Left hindlimb (tissue), 1 donor: ENCODE results near the gene SIK2.

Source experiments
- DNase-seq: peaks from one replicate; pipeline ENCODE4 v3.0.0-alpha.2; 2018

SIK2 gene

GRCh38 chr11:111582881-111583280 lies 19.4 kb upstream of the SIK2 start:
- DNase-seq: no peak

GRCh38 chr11:111585371-111585770 lies 16.9 kb upstream of the SIK2 start:
- DNase-seq: no peak

GRCh38 chr11:111586388-111586831 lies 15.8 kb upstream of the SIK2 start:
- DNase-seq: no peak

GRCh38 chr11:111589114-111589513 lies 13.1 kb upstream of the SIK2 start:
- no peak for DNase-seq

DNA sequence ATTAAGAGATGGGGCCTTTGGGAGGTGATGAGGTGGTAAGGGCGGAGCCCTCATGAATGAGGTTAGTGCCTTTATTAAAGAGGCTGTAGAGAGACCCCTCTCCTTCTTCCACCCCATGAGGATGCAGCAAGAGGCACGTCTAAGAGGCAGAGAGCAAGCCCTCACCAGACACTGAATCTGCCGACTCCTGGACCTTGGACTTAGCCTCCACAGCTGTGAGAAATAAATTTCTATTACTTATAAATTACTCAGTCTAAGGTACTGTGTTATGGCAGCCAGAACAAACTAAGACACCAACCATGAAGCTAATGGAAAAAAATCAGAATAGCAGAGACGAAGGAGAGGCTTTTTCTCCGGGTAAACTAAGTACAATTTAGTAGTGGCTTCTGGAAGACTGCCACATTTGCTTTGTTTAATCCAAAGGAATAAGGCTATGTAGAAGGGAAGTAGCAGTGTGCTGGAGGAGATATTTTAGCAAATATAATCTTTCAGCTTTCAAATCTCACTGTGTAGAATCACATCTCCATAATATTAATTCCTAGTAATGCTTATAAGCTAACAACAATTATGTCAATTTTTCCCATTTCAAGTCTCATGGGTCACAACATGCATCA lies 12.3 kb upstream of the SIK2 start:
- no peak for DNase-seq

GRCh38 chr11:111591187-111591960 lies 10.9 kb upstream of the SIK2 start:
- no peak for DNase-seq

- no peak for DNase-seq
Observed at GRCh38 chr11:111592491-111592890, 9.8 kb upstream of the SIK2 start.

DNA sequence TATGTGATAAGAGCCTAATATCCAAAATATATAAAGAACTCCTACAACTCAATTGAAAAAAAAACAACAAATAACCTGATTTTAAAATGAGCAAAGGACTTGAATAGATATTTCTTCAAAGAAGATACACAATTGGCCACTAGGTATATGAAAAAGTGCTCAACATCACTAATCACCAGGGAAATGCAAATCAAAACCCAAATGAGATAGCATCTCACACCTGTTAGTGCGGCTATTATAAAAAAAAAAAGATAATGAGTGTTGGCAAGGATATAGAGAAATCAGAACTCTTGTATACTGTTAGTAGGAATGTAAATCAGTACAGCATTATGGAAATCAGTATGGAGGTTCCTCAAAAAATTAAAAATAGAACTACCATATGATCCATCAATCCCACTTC lies 5.9 kb upstream of the SIK2 start:
- DNase-seq: no peak

GRCh38 chr11:111598148-111598547 lies 4.1 kb upstream of the SIK2 start:
- no peak for DNase-seq

- DNase-seq: peak; percentile 77
Observed at GRCh38 chr11:111598559-111598958, 3.7 kb upstream of the SIK2 start.

DNA sequence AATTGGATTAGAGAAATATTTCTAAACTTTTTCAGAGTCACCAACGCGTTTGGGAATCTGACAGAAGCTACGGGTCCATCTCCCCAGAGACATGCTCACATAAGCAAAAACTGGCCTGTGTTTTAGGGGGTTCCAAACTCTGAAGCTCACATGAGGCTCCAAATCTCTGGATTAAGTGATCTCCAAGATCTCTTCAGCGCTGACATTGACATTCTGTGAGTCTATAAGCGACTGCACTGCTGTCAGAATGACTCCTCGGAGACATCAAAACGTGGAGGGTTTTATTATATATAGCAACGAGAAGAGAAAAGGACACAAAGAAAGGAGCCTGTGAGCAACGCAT lies 642 bp upstream of the SIK2 start:
- DNase-seq: no peak

GRCh38 chr11:111602865-111603610 lies 789 bp downstream of the SIK2 start:
- no peak for DNase-seq

DNA sequence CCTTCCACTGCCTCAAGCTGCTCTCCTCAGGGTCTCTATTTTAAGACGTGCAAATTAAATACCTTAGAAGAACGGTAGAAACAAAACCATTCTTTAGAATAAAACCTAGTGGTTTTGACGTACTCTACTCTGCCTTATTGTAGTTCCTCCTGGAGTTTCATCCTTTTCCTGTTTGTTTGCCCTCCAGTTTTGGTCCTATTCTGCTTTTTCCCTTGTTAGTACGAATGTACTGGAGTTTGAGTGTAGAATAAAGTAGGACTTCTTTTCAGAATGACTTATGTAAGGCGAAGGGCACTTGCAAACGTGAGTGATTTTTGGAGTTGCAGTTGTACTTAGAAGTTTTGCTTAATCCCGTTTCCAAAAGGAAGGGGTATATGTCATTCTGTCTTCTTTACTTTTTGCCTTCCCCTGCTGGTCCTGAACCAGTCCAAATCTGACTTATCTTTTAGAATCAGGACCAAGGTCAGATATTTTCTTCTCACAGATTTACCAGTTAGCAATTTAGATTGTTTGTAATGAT lies 1.4 kb downstream of the SIK2 start:
- DNase-seq: no peak

DNA sequence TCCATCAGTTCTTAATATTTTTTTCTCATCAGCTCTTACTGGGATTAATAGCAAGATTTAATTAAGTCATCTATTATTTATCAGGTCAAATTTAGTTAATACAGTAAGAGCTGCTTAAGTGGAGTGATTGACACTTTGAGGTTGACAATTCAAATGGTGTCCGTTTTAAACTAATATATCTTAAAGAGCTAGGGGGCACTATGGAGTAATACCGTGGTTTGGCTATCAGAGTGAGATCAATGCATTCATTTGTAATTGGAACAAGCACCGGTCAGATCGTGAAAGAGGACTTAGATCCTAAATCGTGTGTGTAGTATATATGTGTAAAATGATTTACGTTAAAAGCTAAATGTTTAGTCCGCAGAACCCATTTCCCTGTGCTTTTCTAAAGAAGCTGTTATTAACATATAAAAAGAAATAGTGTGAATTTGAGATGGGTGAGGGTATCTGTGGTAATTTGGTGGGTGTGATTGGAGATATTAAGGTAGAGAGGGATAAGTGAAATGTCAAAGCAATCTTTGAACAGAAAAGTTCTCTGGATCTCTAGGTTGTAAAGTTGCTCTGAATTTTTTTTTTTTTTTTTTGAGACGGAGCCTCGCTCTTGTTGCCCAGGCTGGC lies 2.3 kb downstream of the SIK2 start:
- DNase-seq: no peak

DNA sequence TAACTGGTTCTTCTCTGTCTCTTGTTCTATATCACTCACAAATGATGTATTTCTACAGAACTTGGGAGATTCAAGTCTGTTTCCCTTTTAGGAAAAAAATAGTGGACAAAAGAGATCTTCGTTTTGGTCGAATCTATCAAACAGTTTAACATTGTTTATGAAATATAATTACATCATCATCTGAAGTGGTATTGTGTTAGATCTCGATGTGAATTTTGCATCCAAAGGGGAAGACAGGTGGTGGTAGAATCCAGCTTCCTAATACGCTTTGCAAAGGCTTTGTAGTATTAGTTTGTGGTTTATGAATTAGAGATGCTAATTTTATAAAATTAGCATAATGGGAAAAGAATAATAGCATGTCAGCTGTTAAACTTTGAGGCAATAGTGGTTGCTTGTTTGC lies 3.4 kb downstream of the SIK2 start:
- no peak for DNase-seq

DNA sequence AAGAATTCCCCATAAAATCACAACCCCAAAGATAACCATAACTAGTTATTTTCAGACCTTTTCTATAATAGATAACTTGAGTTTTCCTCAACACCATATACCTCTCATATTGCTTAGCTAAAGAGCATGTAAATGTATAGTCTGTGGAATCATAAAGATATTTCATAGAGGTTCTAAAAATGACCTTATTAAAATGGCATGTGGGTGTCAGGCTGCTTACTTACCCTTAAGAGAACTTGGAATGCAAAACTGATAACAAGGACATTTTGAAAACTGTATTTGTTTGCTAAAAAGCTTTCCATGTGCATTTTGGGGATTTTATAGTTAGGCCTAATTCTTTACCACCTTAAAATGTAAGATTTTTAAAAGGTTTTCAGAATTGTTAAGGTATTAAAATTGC lies 4.7 kb downstream of the SIK2 start:
- no peak for DNase-seq

GRCh38 chr11:111607751-111608150 lies 5.5 kb downstream of the SIK2 start:
- no peak for DNase-seq

- DNase-seq: no peak
Observed at GRCh38 chr11:111612224-111612623, 10.0 kb downstream of the SIK2 start.

GRCh38 chr11:111617286-111617685 lies 15.0 kb downstream of the SIK2 start:
- no peak for DNase-seq

DNA sequence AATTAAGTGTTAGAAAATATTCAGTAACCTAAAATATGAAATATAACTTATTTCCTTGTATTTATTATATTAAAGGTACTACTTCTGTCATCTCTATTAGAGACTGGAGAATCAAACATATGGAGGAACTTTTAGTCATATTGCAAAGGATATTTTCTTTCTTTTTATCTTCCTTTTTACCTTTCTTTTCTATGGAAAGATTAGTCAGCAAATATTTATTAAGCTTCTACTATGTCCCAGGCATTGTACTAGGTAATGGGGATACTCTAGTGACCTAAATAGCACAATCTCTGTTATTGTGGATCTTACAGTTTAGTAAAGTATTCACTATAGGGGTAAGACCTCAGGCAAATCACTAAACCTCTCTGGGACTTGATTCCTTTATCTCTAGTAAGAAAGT lies 18.3 kb downstream of the SIK2 start:
- no peak for DNase-seq

DNA sequence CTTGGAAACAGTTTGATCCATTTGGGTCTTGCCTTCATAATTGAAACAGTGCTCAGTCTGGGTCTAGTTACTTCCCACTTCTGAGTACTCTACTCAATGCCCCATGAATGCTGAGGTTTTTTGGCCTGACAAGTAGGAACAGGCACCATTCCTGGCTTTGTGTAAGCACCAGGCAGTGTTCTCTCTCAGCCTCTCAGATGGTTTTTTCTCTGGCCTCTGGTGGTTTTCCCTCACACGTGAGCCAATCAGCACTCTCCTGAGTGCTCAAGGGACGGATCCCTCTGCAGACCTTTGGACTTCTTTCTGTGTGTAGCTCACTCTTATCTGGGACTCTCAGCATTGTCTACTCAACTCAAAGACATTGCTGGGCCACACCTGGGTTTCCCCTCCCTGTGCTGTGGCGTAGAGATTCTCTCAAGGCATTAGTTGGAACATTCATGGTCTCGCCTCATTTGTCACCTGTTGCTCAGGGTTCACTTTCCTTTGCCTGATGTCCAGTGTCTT lies 21.3 kb downstream of the SIK2 start:
- DNase-seq: no peak

GRCh38 chr11:111624608-111625007 lies 22.4 kb downstream of the SIK2 start:
- DNase-seq: no peak

DNA sequence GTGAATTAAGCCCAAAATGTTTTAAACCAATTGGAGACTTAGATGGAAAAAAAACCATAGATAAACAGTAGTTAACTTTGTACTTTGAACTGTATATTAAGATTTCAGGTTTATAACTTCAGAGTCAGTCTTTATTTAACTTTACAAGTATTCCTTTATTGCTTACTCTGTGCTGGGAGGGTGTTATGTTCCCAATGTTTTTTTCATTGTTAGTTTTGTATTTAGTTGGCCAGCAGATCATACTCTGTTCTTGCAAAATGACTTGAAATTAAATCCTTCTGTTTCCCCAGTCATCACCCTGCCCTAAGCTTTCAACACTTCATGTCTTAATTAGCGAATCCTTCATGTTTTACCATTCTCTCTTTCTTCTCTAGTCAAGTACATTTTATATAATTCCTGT lies 25.3 kb downstream of the SIK2 start:
- no peak for DNase-seq
